Lower leg skin (tissue), 4 donors: ENCODE data around the gene TMEM132D. TPM values are rescaled to one million over a fixed set of nuclear protein-coding genes. Genes with fewer than 3 reads are reported as not detected.

Experiments used
- DNase-seq, 2 donors: peaks; one replicate each; pipeline ENCODE4 v3.0.0-alpha.2; 2019; ENCODE audit warnings: low spot score in 2 of 2
- H3K4me3 ChIP-seq: fragments of 200-600 bp; sonication (generic); 2 replicates; pipeline ENCODE4 v1.5.1; 2017; ENCODE audit warnings: mild to moderate bottlenecking, low read depth; ENCODE audit not compliant: poor library complexity, severe bottlenecking
- POLR2A ChIP-seq, 2 donors: fragments of 450-650 bp; IDR thresholded peaks; one replicate each; pipeline ENCODE4 v1.6.1; 2016 to 2017; ENCODE audit warnings: antibody characterized with exemption in 2 of 2, mild to moderate bottlenecking in 1 of 2, moderate library complexity in 1 of 2
- WGBS, 2 donors: methylation state at CpG; one replicate each; pipeline ENCODE4 v1.1.5; 2018; 5-methylcytosine and 5-hydroxymethylcytosine counted together
- intact Hi-C: fragments of 100-400 bp; cut with DNase I; formaldehyde crosslinking; loops from one replicate; pipeline ENCODE4 v1.15.0; 2023; ENCODE audit warnings: low total_unique reads
- total RNA-seq, 4 donors: library from RNA; depleted of rRNA; stranded (reverse); fragments of >200 nt; gene quantifications; one replicate each; pipeline ENCODE4 v1.1.0, GENCODE V29; 2016
- TF ChIP-seq, protein P1 (sequence below), 3 donors: fragments of 450-650 bp; IDR thresholded peaks; one replicate each; pipeline ENCODE4 v1.5.1; 2016; ENCODE audit warnings: antibody characterized with exemption in 3 of 3, mild to moderate bottlenecking in 3 of 3, moderate library complexity in 2 of 3

The TMEM132D gene
- total RNA-seq, 4 donors from 2014 or later: not detected

GRCh38 chr12:129585296-129585695 lies 318.5 kb downstream of the TMEM132D start:
- no peak overlapping the region for H3K4me3 ChIP-seq
- no peak for DNase-seq
- WGBS, 2 donors: 89 to 91% methylated on average over 9 of the region's 9 CpGs
- intact Hi-C loops: no loop called here
- no peak for TF ChIP-seq POLR2A (IDR thresholded peaks at IDR 0.05)
- TF ChIP-seq, protein P1, sequence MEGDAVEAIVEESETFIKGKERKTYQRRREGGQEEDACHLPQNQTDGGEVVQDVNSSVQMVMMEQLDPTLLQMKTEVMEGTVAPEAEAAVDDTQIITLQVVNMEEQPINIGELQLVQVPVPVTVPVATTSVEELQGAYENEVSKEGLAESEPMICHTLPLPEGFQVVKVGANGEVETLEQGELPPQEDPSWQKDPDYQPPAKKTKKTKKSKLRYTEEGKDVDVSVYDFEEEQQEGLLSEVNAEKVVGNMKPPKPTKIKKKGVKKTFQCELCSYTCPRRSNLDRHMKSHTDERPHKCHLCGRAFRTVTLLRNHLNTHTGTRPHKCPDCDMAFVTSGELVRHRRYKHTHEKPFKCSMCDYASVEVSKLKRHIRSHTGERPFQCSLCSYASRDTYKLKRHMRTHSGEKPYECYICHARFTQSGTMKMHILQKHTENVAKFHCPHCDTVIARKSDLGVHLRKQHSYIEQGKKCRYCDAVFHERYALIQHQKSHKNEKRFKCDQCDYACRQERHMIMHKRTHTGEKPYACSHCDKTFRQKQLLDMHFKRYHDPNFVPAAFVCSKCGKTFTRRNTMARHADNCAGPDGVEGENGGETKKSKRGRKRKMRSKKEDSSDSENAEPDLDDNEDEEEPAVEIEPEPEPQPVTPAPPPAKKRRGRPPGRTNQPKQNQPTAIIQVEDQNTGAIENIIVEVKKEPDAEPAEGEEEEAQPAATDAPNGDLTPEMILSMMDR (IDR thresholded peaks at IDR 0.05): no peak

GRCh38 chr12:129579879-129580278 lies 323.9 kb downstream of the TMEM132D start:
- intact Hi-C loops: no loop called here
- TF ChIP-seq, protein P1 (IDR thresholded peaks at IDR 0.05): no peak
- no peak for TF ChIP-seq POLR2A (IDR thresholded peaks at IDR 0.05)
- no peak overlapping the region for H3K4me3 ChIP-seq
- whole genome bisulfite sequencing, 2 donors: 77 to 85% methylated on average over 5 of the region's 5 CpGs
- DNase-seq: no peak

DNA sequence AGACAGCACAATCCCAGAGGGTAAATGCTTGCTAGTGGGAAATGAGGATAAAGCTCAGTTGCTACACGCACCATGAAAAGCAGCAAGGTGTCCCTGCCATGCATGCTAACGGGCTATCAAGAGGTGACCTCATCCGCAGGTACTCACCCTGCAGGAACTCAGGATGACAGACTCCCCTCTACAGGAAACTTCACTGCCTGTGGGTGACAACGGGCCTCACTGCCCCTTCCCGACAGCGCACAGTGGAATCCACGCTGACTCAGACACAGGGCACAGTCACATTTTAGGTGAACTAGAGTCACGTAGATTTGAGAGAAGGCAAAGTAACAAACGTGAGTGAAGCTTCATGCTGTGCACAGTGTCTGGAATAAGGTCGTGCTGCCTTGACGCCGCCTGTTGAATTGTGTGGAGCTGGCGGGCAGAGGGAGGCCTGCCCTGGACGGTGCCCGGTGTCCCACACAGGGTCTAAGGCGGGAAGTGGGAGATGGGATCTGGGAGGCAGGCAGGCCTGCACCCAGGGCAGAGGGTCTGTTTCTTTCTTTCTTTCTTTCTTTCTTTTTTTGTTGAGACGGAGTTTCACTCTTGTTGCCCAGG lies 331.8 kb downstream of the TMEM132D start:
- H3K4me3 ChIP-seq: no peak overlapping the region
- no peak for TF ChIP-seq POLR2A (IDR thresholded peaks at IDR 0.05)
- TF ChIP-seq, protein P1 (IDR thresholded peaks at IDR 0.05): no peak
- intact Hi-C loops: no loop called here
- whole genome bisulfite sequencing, 2 donors: 80 to 82% methylated on average over 17 of the region's 17 CpGs
- DNase-seq: no peak

DNA sequence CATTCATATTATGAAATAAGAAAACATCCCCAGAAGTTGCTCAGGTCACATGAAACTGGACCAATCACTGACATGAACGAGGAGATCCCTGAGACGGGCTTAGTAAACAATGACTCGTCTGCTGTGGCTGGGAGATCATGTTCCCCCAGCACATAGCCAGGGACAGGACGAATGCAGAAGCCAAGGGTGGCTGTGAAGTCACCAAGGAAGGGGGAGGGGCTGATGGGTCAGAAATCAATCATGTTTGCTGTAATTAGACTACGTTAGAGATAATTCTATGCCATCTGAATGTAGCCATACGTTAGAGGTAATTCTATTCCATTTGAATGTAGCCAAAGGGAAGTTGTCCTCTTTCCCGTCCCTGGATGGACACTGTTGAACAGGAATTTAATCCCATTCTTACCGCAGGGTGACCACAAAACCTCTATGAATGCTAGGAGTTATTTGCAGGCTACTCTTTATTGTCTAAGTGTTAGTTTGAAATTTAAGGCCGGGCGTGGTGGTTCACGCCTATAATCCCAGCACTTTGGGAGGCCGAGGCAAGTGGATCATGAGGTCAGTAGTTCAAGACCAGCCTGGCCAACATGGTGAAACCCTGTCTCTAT lies 332.9 kb downstream of the TMEM132D start:
- intact Hi-C loops: no loop called here
- 70 to 81% methylated on average over 12 of the region's 12 CpGs for WGBS, 2 donors
- DNase-seq: no peak
- H3K4me3 ChIP-seq: no peak overlapping the region
- TF ChIP-seq, protein P1 (IDR thresholded peaks at IDR 0.05): no peak
- no peak for TF ChIP-seq POLR2A (IDR thresholded peaks at IDR 0.05)

GRCh38 chr12:129566800-129567199 lies 337.0 kb downstream of the TMEM132D start:
- TF ChIP-seq, protein P1 (IDR thresholded peaks at IDR 0.05): no peak
- no peak for TF ChIP-seq POLR2A (IDR thresholded peaks at IDR 0.05)
- 76 to 78% methylated on average over 5 of the region's 5 CpGs for WGBS, 2 donors
- no peak overlapping the region for H3K4me3 ChIP-seq
- no peak for DNase-seq
- intact Hi-C loops: no loop called here

DNA sequence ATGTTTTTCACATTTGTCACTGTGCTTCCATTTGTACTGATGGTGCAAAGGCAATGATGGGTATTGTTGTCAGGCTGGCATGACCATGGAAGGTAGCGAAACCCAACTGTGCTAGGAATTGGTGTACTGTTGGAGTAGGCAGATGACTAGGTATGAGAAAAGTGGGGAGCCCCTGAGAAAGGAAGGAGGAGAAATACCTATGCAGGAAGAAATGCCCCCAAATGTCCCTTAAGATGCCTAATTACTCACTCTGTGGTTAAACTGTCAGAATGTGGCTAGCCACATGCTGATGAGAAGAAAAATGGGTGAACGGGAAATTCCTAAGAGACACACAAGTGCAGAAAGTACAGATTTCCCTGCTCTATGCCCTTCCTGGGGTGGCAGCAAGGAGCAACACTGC lies 339.1 kb downstream of the TMEM132D start:
- TF ChIP-seq, protein P1 (IDR thresholded peaks at IDR 0.05): no peak
- no peak for TF ChIP-seq POLR2A (IDR thresholded peaks at IDR 0.05)
- WGBS, 2 donors: 71 to 79% methylated on average over 2 of the region's 2 CpGs
- H3K4me3 ChIP-seq: no peak overlapping the region
- intact Hi-C loops: no loop called here
- DNase-seq: no peak
